HepG2 (cell line): ENCODE data around the gene DTNB. TPM values are rescaled to one million over a fixed set of nuclear protein-coding genes. Genes with fewer than 3 reads are reported as not detected.

Experiments used
- ATAC-seq: fragments of 200-7000 bp; cut with Tn5 transposase; 3 replicates; pipeline ENCODE4 v1.9.1; 2020; ENCODE audit warnings: mild to moderate bottlenecking, moderate library complexity
- BruUV-seq: library from RNA; stranded (reverse); fragments of 400-500 nt; replicated peaks from 2 replicates; lab custom pipeline; 2021; lab: Mats Ljungman, UMichigan
- CTCF ChIA-PET: fragments of 300-600 bp; formaldehyde crosslinking; extraction: SDS; loops from one replicate; lab custom pipeline; 2021; ENCODE audit warnings: low total read pairs, inconsistent platforms, low intra/inter-chr PET ratio; lab: Yijun Ruan, JAX
- POLR2A ChIA-PET: fragments of 350-600 bp; sonication (Branson Sonifier 250); formaldehyde crosslinking; loops from one replicate; lab custom pipeline; 2020; ENCODE audit warnings: antibody characterized with exemption, inconsistent platforms; lab: Yijun Ruan, JAX
- DNase-seq: peaks from one replicate; pipeline ENCODE4 v3.0.0-alpha.2; 2015; ENCODE audit warnings: low spot score
- FAIRE-seq: peaks from 3 replicates; lab custom pipeline; 2011; peaks lifted over from hg19 to GRCh38; lab: Jason Lieb, UNC
- H2AFZ ChIP-seq: one replicate; pipeline ENCODE4 v1.6.1; 2011; ENCODE audit warnings: low read length, inconsistent platforms
- H3K27ac ChIP-seq: fragments of 300-600 bp; 3 replicates; pipeline ENCODE4 v1.8.0; 2011; ENCODE audit warnings: mixed run types, mild to moderate bottlenecking, mixed read lengths, low read length, inconsistent platforms; ENCODE audit not compliant: insufficient read depth; ENCODE audit errors: extremely low read length
- H3K27me3 ChIP-seq, 2 experiments: fragments of 200-600 bp in 1 of 2; 2 replicates in 1 of 2; 3 replicates in 1 of 2; pipeline versions ENCODE4 v1.6.0 to v1.8.0; 2011; ENCODE audit warnings: low read length in 2 of 2, mild to moderate bottlenecking in 2 of 2, moderate library complexity in 2 of 2, inconsistent platforms in 1 of 2; ENCODE audit not compliant: insufficient read depth in 2 of 2, control insufficient read depth in 1 of 2
- H3K36me3 ChIP-seq, 2 experiments: fragments of 200-600 bp in 1 of 2; replicated peaks in 1 of 2; 2 replicates in 1 of 2; 3 replicates in 1 of 2; pipeline versions ENCODE4 v1.5.1 to v1.8.0; 2011; ENCODE audit warnings: low read length in 2 of 2, inconsistent platforms in 1 of 2; ENCODE audit not compliant: insufficient read depth in 2 of 2, control insufficient read depth in 1 of 2
- H3K4me1 ChIP-seq: 2 replicates; pipeline ENCODE4 v1.5.1; 2012; ENCODE audit warnings: low read length, inconsistent platforms; ENCODE audit not compliant: insufficient read depth
- H3K4me2 ChIP-seq: 2 replicates; pipeline ENCODE4 v1.6.0; 2011; ENCODE audit warnings: low read depth, low read length, inconsistent platforms
- H3K4me3 ChIP-seq, 3 experiments: fragments of 200-600 bp in 1 of 3; sonication (generic), shearing (Covaris generic) in 1 of 3; replicated peaks in 1 of 3; 2 replicates each; pipeline ENCODE4 v1.5.1; 2011 to 2016; ENCODE audit warnings: low read length in 3 of 3, inconsistent platforms in 2 of 3, low read depth in 2 of 3, mild to moderate bottlenecking in 2 of 3, control low read depth in 1 of 3, mixed read lengths in 1 of 3; ENCODE audit not compliant: insufficient read depth in 1 of 3
- H3K79me2 ChIP-seq: one replicate; pipeline ENCODE4 v1.6.1; 2011; ENCODE audit warnings: low read length, inconsistent platforms; ENCODE audit not compliant: insufficient read depth
- H3K9ac ChIP-seq: 2 replicates; pipeline ENCODE4 v1.6.0; 2011; ENCODE audit warnings: mild to moderate bottlenecking, low read depth, low read length, inconsistent platforms; ENCODE audit not compliant: insufficient read depth
- H3K9me3 ChIP-seq: 2 replicates; pipeline ENCODE4 v1.5.1; 2012; ENCODE audit warnings: mild to moderate bottlenecking, low read length
- H4K20me1 ChIP-seq: 2 replicates; pipeline ENCODE4 v1.6.0; 2011; ENCODE audit warnings: inconsistent platforms, mild to moderate bottlenecking, low read length, moderate library complexity; ENCODE audit not compliant: insufficient read depth
- DNMT3B ChIP-seq: conservative IDR thresholded peaks from 2 replicates; pipeline ENCODE4 v1.6.1; 2016; ENCODE audit warnings: missing biosample characterization, control low read depth
- FOXK1 ChIP-seq: sonication (generic); formaldehyde crosslinking; IDR thresholded peaks from 2 replicates; pipeline ENCODE4 v1.4.0; 2020; ENCODE audit warnings: low read depth, missing genetic modification reagents, borderline replicate concordance
- JUN ChIP-seq: sonication (generic); formaldehyde crosslinking; IDR thresholded peaks from 2 replicates; pipeline ENCODE4 v1.4.0; 2020; ENCODE audit warnings: mild to moderate bottlenecking, missing genetic modification reagents
- PLRG1 ChIP-seq: fragments of 450-650 bp; conservative IDR thresholded peaks from 2 replicates; pipeline ENCODE4 v1.6.1; 2016
- SALL2 ChIP-seq: sonication (generic); formaldehyde crosslinking; IDR thresholded peaks from 2 replicates; pipeline ENCODE4 v1.8.1; 2023; ENCODE audit warnings: mild to moderate bottlenecking, missing genetic modification reagents, inconsistent platforms
- SRSF9 ChIP-seq: fragments of 200-400 bp; formaldehyde crosslinking; IDR thresholded peaks from 2 replicates; pipeline ENCODE4 v1.6.1; 2018; ENCODE audit warnings: borderline replicate concordance, mild to moderate bottlenecking, low read depth, low read length; ENCODE audit not compliant: insufficient read depth, poor library complexity, severe bottlenecking
- ZFP90 ChIP-seq: sonication (generic); formaldehyde crosslinking; IDR thresholded peaks from 2 replicates; pipeline ENCODE4 v1.8.0; 2022; ENCODE audit warnings: missing genetic modification reagents, mild to moderate bottlenecking, inconsistent platforms, borderline replicate concordance
- ZNF124 ChIP-seq: sonication (generic); formaldehyde crosslinking; IDR thresholded peaks from 2 replicates; pipeline ENCODE4 v1.4.0; 2020; ENCODE audit warnings: missing genetic modification reagents
- ZNF264 ChIP-seq: sonication (generic); formaldehyde crosslinking; IDR thresholded peaks from 2 replicates; pipeline ENCODE4 v1.4.0; 2020; ENCODE audit warnings: missing genetic modification reagents
- ZNF331 ChIP-seq: sonication (generic); formaldehyde crosslinking; IDR thresholded peaks from 2 replicates; pipeline ENCODE4 v1.4.0; 2020; ENCODE audit warnings: missing genetic modification reagents
- ZNF776 ChIP-seq: sonication (generic); formaldehyde crosslinking; IDR thresholded peaks from 2 replicates; pipeline ENCODE4 v1.4.0; 2020; ENCODE audit warnings: mild to moderate bottlenecking, missing genetic modification reagents
- WGBS: methylation state at CpG from one replicate; pipeline ENCODE4 v1.1.6; 2017; ENCODE audit warnings: low lambda C conversion rate; 5-methylcytosine and 5-hydroxymethylcytosine counted together
- in situ Hi-C: cut with HindIII; loops from 2 replicates; pipeline ENCODE4 v1.10.0; 2017; ENCODE audit warnings: low pct_unique_long_range_greater_than_20kb; ENCODE audit not compliant: extremely low pct_ligation_motif_present
- intact Hi-C: fragments of 100-400 bp; cut with micrococcal nuclease; formaldehyde crosslinking; loops from one replicate; pipeline ENCODE4 v1.10.0; 2022; ENCODE audit not compliant: unreplicated experiment
- polyA plus RNA-seq, 8 experiments: library from polyadenylated mRNA; depleted of rRNA in 3 of 8; stranded (reverse) in 7 of 8; unstranded in 1 of 8; fragments of >200 nt; fragmentation: Illumina TruSeq in 4 of 8; extraction: Trizol in 4 of 8; gene quantifications; 2 replicates each; pipeline versions ENCODE4 v1.2.1 to v1.2.3, GENCODE V29; 2011 to 2016; ENCODE audit warnings: low read depth in 4 of 8, missing spikeins in 1 of 8, mixed read lengths in 1 of 8; ENCODE audit not compliant: insufficient read depth in 1 of 8
- total RNA-seq, 5 experiments: library from RNA; depleted of rRNA; stranded (reverse); fragments of >200 nt; fragmentation: Illumina TruSeq; extraction: Trizol; gene quantifications; 2 replicates each; pipeline ENCODE4 v1.2.3, GENCODE V29; 2016; ENCODE audit warnings: low read depth in 1 of 5
- TF ChIP-seq, protein P1 (sequence below): sonication (generic); formaldehyde crosslinking; IDR thresholded peaks from 2 replicates; pipeline ENCODE4 v1.8.1; 2023; ENCODE audit warnings: mild to moderate bottlenecking, missing genetic modification reagents
- TF ChIP-seq, protein P2 (sequence below): sonication (generic); formaldehyde crosslinking; IDR thresholded peaks from 2 replicates; pipeline ENCODE4 v1.5.0; 2020; ENCODE audit warnings: mild to moderate bottlenecking, low read depth, missing genetic modification reagents, borderline replicate concordance
- TF ChIP-seq, protein P3 (sequence below): sonication (generic); formaldehyde crosslinking; IDR thresholded peaks from 2 replicates; pipeline ENCODE4 v1.5.1; 2020; ENCODE audit warnings: missing genetic modification reagents, mild to moderate bottlenecking, borderline replicate concordance

The DTNB gene
- total and polyA plus RNA-seq, 2 of the 13 experiments (the other 11 are each of a cell fraction or from before 2014, with no cell fraction given) = 14.4 to 23.9 TPM

DNA sequence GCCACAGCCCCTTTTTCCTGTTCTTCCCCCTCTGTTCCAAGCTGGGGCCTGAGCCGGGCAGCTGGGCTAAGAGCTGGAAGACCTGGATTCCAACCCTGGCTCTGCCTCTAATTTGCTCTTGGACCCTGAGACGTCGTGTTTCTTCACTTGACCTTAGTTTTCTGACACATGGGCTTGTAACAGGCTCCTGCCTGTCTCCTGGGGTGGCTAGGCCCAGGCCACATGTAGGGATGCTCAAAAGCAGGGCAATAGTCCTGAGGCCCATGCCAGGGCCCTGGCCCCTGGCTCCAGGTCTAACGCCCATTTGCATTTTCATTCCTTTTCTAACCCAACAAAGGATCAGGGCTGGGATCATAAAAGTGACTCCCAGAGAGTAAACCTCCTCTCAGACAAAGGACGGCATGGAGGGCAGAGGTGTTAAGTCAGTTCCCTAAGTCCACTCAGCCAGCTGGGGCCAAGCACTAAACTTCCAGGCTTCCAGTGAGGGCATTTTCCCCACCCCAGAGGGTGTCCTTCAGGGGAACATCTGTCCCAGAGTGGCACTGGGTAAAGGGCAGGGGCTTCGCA is 315.0 kb downstream of the DTNB start:
- H3K27me3 ChIP-seq = peaks cover 2 to 52% of the 10 kb centered on the region in 2 experiments; a peak in 4 of 5 replicates
- H3K27ac ChIP-seq = no peak overlapping the region
- no peak for FAIRE-seq
- intact Hi-C loops = no loop called here
- TF ChIP-seq DNMT3B (CRISPR knock-in tag) (no peak), FOXK1 (CRISPR knock-in tag) (no peak), SRSF9 (no peak), ZNF331 (CRISPR knock-in tag) (no peak), ZNF264 (CRISPR knock-in tag) (no peak), JUN (CRISPR knock-in tag) (no peak), ZFP90 (CRISPR knock-in tag) (no peak), SALL2 (CRISPR knock-in tag) (no peak), PLRG1 (no peak), ZNF124 (CRISPR knock-in tag) (no peak), ZNF776 (CRISPR knock-in tag) (no peak)
- TF ChIP-seq, protein P1, sequence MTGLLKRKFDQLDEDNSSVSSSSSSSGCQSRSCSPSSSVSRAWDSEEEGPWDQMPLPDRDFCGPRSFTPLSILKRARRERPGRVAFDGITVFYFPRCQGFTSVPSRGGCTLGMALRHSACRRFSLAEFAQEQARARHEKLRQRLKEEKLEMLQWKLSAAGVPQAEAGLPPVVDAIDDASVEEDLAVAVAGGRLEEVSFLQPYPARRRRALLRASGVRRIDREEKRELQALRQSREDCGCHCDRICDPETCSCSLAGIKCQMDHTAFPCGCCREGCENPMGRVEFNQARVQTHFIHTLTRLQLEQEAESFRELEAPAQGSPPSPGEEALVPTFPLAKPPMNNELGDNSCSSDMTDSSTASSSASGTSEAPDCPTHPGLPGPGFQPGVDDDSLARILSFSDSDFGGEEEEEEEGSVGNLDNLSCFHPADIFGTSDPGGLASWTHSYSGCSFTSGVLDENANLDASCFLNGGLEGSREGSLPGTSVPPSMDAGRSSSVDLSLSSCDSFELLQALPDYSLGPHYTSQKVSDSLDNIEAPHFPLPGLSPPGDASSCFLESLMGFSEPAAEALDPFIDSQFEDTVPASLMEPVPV = no peak
- TF ChIP-seq, protein P2, sequence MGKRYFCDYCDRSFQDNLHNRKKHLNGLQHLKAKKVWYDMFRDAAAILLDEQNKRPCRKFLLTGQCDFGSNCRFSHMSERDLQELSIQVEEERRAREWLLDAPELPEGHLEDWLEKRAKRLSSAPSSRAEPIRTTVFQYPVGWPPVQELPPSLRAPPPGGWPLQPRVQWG (CRISPR knock-in tag) = no peak
- TF ChIP-seq, protein P3, sequence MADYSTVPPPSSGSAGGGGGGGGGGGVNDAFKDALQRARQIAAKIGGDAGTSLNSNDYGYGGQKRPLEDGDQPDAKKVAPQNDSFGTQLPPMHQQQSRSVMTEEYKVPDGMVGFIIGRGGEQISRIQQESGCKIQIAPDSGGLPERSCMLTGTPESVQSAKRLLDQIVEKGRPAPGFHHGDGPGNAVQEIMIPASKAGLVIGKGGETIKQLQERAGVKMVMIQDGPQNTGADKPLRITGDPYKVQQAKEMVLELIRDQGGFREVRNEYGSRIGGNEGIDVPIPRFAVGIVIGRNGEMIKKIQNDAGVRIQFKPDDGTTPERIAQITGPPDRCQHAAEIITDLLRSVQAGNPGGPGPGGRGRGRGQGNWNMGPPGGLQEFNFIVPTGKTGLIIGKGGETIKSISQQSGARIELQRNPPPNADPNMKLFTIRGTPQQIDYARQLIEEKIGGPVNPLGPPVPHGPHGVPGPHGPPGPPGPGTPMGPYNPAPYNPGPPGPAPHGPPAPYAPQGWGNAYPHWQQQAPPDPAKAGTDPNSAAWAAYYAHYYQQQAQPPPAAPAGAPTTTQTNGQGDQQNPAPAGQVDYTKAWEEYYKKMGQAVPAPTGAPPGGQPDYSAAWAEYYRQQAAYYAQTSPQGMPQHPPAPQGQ = no peak
- H3K9me3 ChIP-seq = no peaks in the 10 kb centered on the region
- DNase-seq = no peak
- ATAC-seq = no peak
- H3K4me2 ChIP-seq = no peak overlapping the region
- WGBS = 44% methylated on average over 6 of the region's 6 CpGs
- in situ Hi-C loops = no loop called here
- H2AFZ ChIP-seq = no peak overlapping the region
- H3K4me3 ChIP-seq = no peak overlapping the region
- CTCF ChIA-PET = no interaction called here
- H3K79me2 ChIP-seq = no peaks in the 10 kb centered on the region
- H4K20me1 ChIP-seq = no peaks in the 10 kb centered on the region
- no TSS peak for BruUV-seq
- no peaks in the 10 kb centered on the region for H3K36me3 ChIP-seq
- H3K4me1 ChIP-seq = peaks cover 21% of the 10 kb centered on the region
- POLR2A ChIA-PET = no interaction called here
- no peak overlapping the region for H3K9ac ChIP-seq
